AG04449 (cell line): ENCODE results near the gene HTR5A.
A peak's percentile ranks its signal among the peaks of the same experiment; 100 is the strongest.

ENCODE experiments used
- CTCF ChIA-PET: fragments of 350-600 bp; formaldehyde crosslinking; extraction: SDS; loops from one replicate; lab custom pipeline; 2021; ENCODE audit warnings: antibody characterized with exemption; lab: Yijun Ruan, JAX
- POLR2A ChIA-PET: fragments of 400-600, 350-600 bp; formaldehyde crosslinking; extraction: SDS; loops from one replicate; lab custom pipeline; 2020; ENCODE audit warnings: antibody characterized with exemption, inconsistent platforms; lab: Yijun Ruan, JAX
- DNase-seq: peaks from one replicate; pipeline ENCODE4 v3.0.0-alpha.2; 2010; ENCODE audit warnings: low read depth, low spot score
- H3K4me3 ChIP-seq: 2 replicates; pipeline ENCODE4 v1.5.1; 2011; ENCODE audit warnings: low read depth, mild to moderate bottlenecking, control low read depth, low read length
- TF ChIP-seq, protein P1 (sequence below): IDR thresholded peaks from one replicate; pipeline ENCODE4 v1.5.1; 2011; ENCODE audit warnings: mild to moderate bottlenecking, moderate library complexity, low read length, control low read depth, inconsistent platforms; ENCODE audit not compliant: insufficient read depth; ENCODE audit errors: missing control alignments

HTR5A gene

DNA sequence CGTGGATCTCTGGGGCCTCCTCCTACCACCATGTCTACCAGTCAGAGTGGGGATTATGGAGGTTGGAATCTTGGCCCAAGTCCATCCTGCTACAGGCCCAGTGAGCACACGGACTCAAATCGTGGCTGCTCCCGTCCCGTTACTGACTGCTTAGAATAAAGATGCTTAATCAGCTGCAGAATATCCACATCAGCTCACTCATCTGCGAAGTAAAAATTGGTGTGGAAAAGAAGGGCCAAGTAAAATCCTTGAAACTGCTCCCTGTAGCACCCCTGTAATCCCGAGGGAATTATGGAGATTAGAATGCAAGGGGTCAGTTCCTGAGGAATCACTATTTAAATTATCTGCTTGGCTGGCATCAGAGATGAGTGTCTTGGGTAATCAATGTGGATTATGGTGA lies 13.0 kb upstream of the HTR5A start:
- TF ChIP-seq, protein P1, sequence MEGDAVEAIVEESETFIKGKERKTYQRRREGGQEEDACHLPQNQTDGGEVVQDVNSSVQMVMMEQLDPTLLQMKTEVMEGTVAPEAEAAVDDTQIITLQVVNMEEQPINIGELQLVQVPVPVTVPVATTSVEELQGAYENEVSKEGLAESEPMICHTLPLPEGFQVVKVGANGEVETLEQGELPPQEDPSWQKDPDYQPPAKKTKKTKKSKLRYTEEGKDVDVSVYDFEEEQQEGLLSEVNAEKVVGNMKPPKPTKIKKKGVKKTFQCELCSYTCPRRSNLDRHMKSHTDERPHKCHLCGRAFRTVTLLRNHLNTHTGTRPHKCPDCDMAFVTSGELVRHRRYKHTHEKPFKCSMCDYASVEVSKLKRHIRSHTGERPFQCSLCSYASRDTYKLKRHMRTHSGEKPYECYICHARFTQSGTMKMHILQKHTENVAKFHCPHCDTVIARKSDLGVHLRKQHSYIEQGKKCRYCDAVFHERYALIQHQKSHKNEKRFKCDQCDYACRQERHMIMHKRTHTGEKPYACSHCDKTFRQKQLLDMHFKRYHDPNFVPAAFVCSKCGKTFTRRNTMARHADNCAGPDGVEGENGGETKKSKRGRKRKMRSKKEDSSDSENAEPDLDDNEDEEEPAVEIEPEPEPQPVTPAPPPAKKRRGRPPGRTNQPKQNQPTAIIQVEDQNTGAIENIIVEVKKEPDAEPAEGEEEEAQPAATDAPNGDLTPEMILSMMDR: no peak
- H3K4me3 ChIP-seq: no peak overlapping the region
- ChIA-PET POLR2A (no interaction called here), CTCF (no interaction called here)
- no peak for DNase-seq

DNA sequence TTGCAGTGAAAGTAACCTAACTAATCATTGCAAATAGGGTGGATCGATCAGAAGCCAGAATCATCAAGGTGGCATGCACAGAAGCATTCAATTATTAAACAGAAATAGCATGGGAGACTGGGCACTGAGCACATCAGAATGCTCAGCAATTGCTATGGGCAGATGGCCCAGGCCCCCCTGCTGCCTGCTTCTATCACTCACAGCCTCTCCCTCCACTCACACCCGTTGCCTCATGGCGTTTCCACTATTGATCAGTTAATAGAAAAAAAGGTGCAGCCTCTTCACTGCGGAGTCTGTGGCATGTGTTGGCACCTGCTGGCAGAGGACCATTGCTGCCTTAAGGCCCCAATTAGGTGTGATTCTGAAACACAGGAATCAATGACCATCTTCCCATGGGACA lies 11.2 kb upstream of the HTR5A start:
- ChIA-PET CTCF (no interaction called here), POLR2A (no interaction called here)
- H3K4me3 ChIP-seq: no peak overlapping the region
- DNase-seq: no peak
- TF ChIP-seq, protein P1: no peak

DNA sequence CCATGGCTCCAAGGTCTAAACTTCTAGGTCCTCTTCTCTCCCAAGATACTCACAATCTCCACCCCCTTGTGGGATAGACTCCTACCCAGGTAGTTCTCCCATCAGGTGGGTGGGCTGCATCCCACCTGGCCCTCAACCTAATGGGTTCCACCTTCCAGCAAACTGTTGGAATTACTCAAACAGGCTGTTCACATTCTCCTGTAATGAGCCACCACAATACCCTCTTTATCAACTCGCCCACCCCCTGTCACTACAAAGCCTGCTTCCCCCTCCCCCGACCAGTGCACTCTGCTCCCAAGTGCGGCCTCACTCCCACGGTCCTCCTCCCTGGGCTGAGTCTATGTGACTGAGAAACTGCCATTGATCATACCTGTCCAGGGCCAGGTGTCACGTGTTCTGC lies 10.4 kb upstream of the HTR5A start:
- TF ChIP-seq, protein P1: no peak
- DNase-seq: no peak
- ChIA-PET POLR2A (no interaction called here), CTCF (no interaction called here)
- H3K4me3 ChIP-seq: no peak overlapping the region

DNA sequence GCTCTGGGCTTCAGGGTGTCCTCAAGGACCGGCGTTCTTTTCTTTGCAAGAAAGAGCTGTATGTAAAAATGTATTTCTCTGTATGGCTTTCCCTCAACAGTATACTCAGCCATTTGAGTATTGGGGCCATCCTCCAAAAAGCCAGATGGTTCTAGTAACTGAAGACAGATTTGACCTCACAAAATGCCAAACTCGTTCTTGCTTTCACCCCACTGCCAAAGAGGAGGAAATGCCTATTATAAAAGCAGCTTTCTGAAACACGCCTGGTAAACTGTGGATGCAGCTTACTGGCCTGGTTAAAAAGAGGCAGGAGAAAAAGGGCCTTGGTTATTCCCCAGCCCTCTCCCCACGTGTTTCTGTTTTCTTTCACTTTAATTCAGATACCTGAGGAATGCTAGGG lies 7.7 kb upstream of the HTR5A start:
- ChIA-PET POLR2A (no interaction called here), CTCF (no interaction called here)
- no peak overlapping the region for H3K4me3 ChIP-seq
- DNase-seq: no peak
- TF ChIP-seq, protein P1: no peak

DNA sequence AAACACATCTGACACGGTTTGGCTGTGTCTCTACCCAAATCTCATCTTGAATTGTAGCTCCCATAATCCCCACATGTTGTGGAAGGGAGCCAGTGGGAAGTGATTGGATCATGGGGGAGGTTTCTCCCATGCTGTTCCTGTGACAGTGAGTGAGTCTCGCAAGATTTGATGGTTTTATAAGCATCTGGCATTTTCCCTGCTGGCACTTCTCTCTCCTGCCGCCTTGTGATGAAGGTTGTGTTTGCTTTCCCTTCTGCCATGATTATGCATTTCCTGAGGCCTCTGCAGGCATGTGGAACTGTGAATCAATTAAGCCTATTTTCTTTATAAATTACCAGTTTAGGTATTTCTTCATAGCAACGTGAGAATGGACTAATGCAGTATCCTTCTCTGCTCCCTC lies 5.9 kb upstream of the HTR5A start:
- ChIA-PET POLR2A (no interaction called here), CTCF (no interaction called here)
- no peak for DNase-seq
- no peak overlapping the region for H3K4me3 ChIP-seq
- TF ChIP-seq, protein P1: no peak

DNA sequence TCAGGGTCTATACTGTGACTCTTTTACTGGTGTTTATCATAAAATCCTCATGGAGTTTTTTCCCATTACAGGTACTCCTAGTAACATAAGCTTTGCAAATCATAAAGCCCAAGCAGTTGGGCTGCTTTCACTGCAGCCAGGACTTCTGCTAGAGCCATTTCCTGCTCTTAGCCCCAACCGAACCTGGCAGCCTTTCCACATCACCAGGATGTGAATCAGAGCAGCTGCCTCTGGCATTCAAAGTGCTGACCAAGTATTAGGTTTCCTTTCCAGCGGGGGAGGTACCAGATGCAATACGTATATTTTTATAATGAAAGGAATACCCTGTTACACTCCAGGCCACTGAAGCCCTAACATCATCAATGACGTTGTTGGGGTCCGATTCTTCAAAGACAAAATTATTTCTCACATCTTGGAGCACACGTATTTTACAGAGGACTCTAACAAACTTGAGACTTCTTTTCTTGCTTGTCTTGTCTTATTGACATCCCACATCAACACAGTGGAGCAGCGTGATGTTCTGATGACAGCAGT lies 3.6 kb upstream of the HTR5A start:
- DNase-seq: peak; percentile 36
- ChIA-PET CTCF (no interaction called here), POLR2A (no interaction called here)
- H3K4me3 ChIP-seq: no peak overlapping the region
- TF ChIP-seq, protein P1: no peak
